Endodermal cell (in vitro differentiated cells): Measurements from ENCODE around the gene QKI. TPM values are rescaled to one million over a fixed set of nuclear protein-coding genes. Genes with fewer than 3 reads are reported as not detected.

Experiments used
- DNase-seq: peaks from one replicate; pipeline ENCODE4 v3.0.0-alpha.2; 2017
- H3K27ac ChIP-seq: 2 replicates; pipeline ENCODE4 v1.5.1; 2013; ENCODE audit warnings: mild to moderate bottlenecking, low read depth, low read length, moderate library complexity
- H3K27me3 ChIP-seq: 2 replicates; pipeline ENCODE4 v1.6.1; 2013; ENCODE audit warnings: mild to moderate bottlenecking, low read length, moderate library complexity; ENCODE audit not compliant: insufficient read depth, control insufficient read depth, poor library complexity, severe bottlenecking
- H3K36me3 ChIP-seq: 2 replicates; pipeline ENCODE4 v1.7.0; 2013; ENCODE audit warnings: mild to moderate bottlenecking, low read length, moderate library complexity; ENCODE audit not compliant: control insufficient read depth, insufficient read depth
- H3K4me1 ChIP-seq: one replicate; pipeline ENCODE4 v1.7.0; 2013; ENCODE audit warnings: low read length; ENCODE audit not compliant: control insufficient read depth, insufficient read depth
- H3K4me3 ChIP-seq: 2 replicates; pipeline ENCODE4 v1.5.1; 2013; ENCODE audit warnings: mild to moderate bottlenecking, low read length, moderate library complexity
- H3K9ac ChIP-seq: 2 replicates; pipeline ENCODE4 v1.6.1; 2013; ENCODE audit warnings: mild to moderate bottlenecking, low read length, moderate library complexity; ENCODE audit not compliant: poor library complexity, severe bottlenecking; ENCODE audit errors: extremely low read depth
- H3K9me3 ChIP-seq: 2 replicates; pipeline ENCODE4 v1.6.1; 2013; ENCODE audit warnings: mild to moderate bottlenecking, low read length, moderate library complexity; ENCODE audit not compliant: control insufficient read depth
- H3K27ac Mint-ChIP-seq: 2 replicates; pipeline ENCODE4 v1.8.0; 2020; ENCODE audit warnings: mixed read lengths
- H3K27me3 Mint-ChIP-seq: 2 replicates; pipeline ENCODE4 v1.8.0; 2021; ENCODE audit warnings: mild to moderate bottlenecking, mixed read lengths; ENCODE audit not compliant: insufficient read depth
- H3K36me3 Mint-ChIP-seq: 2 replicates; pipeline ENCODE4 v1.8.0; 2020; ENCODE audit warnings: low read depth, mixed read lengths
- H3K4me1 Mint-ChIP-seq: 2 replicates; pipeline ENCODE4 v1.8.0; 2020; ENCODE audit warnings: mixed read lengths
- H3K4me3 Mint-ChIP-seq: 2 replicates; pipeline ENCODE4 v1.8.0; 2020; ENCODE audit warnings: mild to moderate bottlenecking, moderate library complexity, mixed read lengths
- H3K9me3 Mint-ChIP-seq: 2 replicates; pipeline ENCODE4 v1.8.0; 2020; ENCODE audit warnings: mild to moderate bottlenecking, mixed read lengths
- WGBS, 2 experiments: methylation state at CpG; one replicate each; pipeline versions ENCODE4 v1.1.5 to v1.1.7; 2013; ENCODE audit warnings: missing lambda C conversion rate in 2 of 2, mixed read lengths in 1 of 2; ENCODE audit not compliant: insufficient coverage in 1 of 2, insufficient read length in 1 of 2; 5-methylcytosine and 5-hydroxymethylcytosine counted together
- total RNA-seq, 2 donors: library from RNA; stranded (reverse); fragmentation: NEBNext Ultra II Directional in 1 of 2; extraction: Animal tissue kit (Norgen Biotek cat#: 25700) in 1 of 2; gene quantifications; 2 replicates in 1 of 2; 3 replicates in 1 of 2; pipeline ENCODE4 v1.2.1, GENCODE V29; 2021
- TF ChIP-seq, protein P1 (sequence below): fragments of 200-600 bp; sonication (generic); conservative IDR thresholded peaks from 2 replicates; pipeline ENCODE4 v1.5.0; 2021; ENCODE audit warnings: antibody characterized with exemption, mild to moderate bottlenecking

Gene QKI
- total RNA-seq, 2 donors from 2014 or later: 93.3 to 107 TPM

- Histone ChIP-seq H3K36me3 (peaks cover 32% of the 10 kb centered on the region), H3K27ac (no peak overlapping the region), H3K9ac (no peak overlapping the region), H3K9me3 (peaks cover 40% of the 10 kb centered on the region), H3K27me3 (no peaks in the 10 kb centered on the region), H3K4me3 (no peak overlapping the region), H3K4me1 (no peaks in the 10 kb centered on the region)
- peaks cover 51% of the 10 kb centered on the region for H3K36me3 Mint-ChIP-seq
- no peak for DNase-seq
- H3K4me1 Mint-ChIP-seq: peaks cover 8% of the 10 kb centered on the region
- no peak overlapping the region for H3K27ac Mint-ChIP-seq
- no peak overlapping the region for H3K4me3 Mint-ChIP-seq
- H3K9me3 Mint-ChIP-seq: peaks cover 26% of the 10 kb centered on the region
- TF ChIP-seq, protein P1, sequence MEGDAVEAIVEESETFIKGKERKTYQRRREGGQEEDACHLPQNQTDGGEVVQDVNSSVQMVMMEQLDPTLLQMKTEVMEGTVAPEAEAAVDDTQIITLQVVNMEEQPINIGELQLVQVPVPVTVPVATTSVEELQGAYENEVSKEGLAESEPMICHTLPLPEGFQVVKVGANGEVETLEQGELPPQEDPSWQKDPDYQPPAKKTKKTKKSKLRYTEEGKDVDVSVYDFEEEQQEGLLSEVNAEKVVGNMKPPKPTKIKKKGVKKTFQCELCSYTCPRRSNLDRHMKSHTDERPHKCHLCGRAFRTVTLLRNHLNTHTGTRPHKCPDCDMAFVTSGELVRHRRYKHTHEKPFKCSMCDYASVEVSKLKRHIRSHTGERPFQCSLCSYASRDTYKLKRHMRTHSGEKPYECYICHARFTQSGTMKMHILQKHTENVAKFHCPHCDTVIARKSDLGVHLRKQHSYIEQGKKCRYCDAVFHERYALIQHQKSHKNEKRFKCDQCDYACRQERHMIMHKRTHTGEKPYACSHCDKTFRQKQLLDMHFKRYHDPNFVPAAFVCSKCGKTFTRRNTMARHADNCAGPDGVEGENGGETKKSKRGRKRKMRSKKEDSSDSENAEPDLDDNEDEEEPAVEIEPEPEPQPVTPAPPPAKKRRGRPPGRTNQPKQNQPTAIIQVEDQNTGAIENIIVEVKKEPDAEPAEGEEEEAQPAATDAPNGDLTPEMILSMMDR: no peak
- H3K27me3 Mint-ChIP-seq: peaks cover 5% of the 10 kb centered on the region
- WGBS, 2 experiments: no CpG with 5 or more reads among the region's 3 CpGs
Observed at GRCh38 chr6:163466839-163467390, 52.4 kb downstream of the QKI start.

DNA sequence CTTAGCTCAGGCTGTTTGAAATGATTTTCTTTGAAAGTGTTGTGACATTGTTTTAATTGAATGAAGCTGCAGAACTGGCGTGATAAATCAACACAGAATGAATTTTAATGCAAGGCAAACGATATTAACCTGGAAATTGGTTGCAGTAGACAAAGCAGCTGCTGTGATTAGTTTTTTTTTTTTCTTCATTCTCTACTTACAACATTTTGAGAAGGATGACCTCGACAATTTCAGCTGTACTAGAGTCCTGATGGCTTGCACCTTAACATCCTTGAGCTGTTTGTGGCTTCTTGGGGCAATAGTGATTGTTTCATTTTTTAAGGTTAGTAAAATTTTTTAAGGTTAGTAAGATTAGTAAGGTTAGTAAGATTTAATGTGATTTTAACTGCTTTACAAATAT, 54.2 kb downstream of the QKI start:
- H3K27me3 ChIP-seq: no peaks in the 10 kb centered on the region
- no peak for DNase-seq
- peaks cover 46% of the 10 kb centered on the region for H3K9me3 ChIP-seq
- whole genome bisulfite sequencing, 2 experiments: 97 to 100% methylated on average over 2 to 3 of the region's 3 CpGs
- H3K4me1 ChIP-seq: no peaks in the 10 kb centered on the region
- no peak overlapping the region for H3K4me3 ChIP-seq
- no peak overlapping the region for H3K9ac ChIP-seq
- no peak overlapping the region for H3K27ac ChIP-seq
- Mint-ChIP-seq H3K4me3 (no peak overlapping the region), H3K27me3 (no peaks in the 10 kb centered on the region), H3K4me1 (peaks cover 5% of the 10 kb centered on the region), H3K36me3 (peaks cover 56% of the 10 kb centered on the region), H3K9me3 (peaks cover 27% of the 10 kb centered on the region), H3K27ac (no peak overlapping the region)
- peaks cover 33% of the 10 kb centered on the region for H3K36me3 ChIP-seq
- TF ChIP-seq, protein P1: no peak

DNA sequence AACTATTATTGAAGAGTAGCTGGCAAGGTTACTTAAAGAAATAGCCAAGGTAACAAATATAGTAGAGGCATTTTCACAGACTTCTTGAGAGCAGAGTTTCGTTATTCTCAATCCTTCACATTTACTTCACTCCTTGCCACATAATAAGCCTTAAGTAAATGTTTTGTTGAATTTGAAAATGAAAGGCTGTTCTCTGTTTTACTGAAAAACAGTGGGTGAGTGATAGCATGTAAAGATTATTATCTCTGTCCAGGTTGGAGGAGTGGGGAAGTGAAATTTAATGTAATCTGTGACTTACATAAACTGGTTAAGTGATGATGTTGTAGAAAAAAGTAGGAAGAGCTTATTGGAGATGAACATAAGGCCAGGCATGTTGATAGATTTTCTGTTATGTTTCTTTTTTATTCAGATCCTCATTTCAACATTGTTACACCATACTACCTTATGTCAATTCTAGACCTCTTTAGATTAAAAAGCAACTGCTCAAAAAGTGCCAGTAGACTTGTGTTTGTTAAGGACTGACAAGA, 55.0 kb downstream of the QKI start:
- Histone ChIP-seq H3K27me3 (no peaks in the 10 kb centered on the region), H3K9me3 (peaks cover 46% of the 10 kb centered on the region), H3K4me3 (peak overlapping the region; percentile 5), H3K36me3 (peaks cover 33% of the 10 kb centered on the region), H3K9ac (no peak overlapping the region), H3K27ac (no peak overlapping the region), H3K4me1 (no peaks in the 10 kb centered on the region)
- no peak for DNase-seq
- Mint-ChIP-seq H3K9me3 (peaks cover 27% of the 10 kb centered on the region), H3K4me3 (no peak overlapping the region), H3K27me3 (no peaks in the 10 kb centered on the region), H3K36me3 (peaks cover 52% of the 10 kb centered on the region), H3K27ac (no peak overlapping the region), H3K4me1 (no peaks in the 10 kb centered on the region)
- WGBS, 2 experiments: 100% methylated on average over 1 of the region's 1 CpG; no CpG with 5 or more reads in 1 of the 2 experiments
- TF ChIP-seq, protein P1: no peak
